ENCODE data around the gene PPP2R5E. TPM values are rescaled to one million over a fixed set of nuclear protein-coding genes. Genes with fewer than 3 reads are reported as not detected.

The PPP2R5E gene
- total and polyA plus RNA-seq, 10 of the 15 experiments (the other 5 are each of a cell fraction or from before 2014, with no cell fraction given), result 11.4 to 56.2 (median 22.7) TPM

GRCh38 chr14:63543000-63543825 lies at the start of gene PPP2R5E (continued):
- TF ChIP-seq SKIL (IDR thresholded peaks at IDR 0.05; ENCODE audit: low read depth, poor library complexity, severe bottlenecking) (no peak), WRNIP1 (IDR thresholded peaks at IDR 0.05; ENCODE audit: borderline replicate concordance, low read depth, low read length) (no peak), ATF3 (IDR thresholded peaks at IDR 0.05; ENCODE audit: borderline replicate concordance, extremely low read depth, low read depth, low read length) (no peak), IRF4 (IDR thresholded peaks at IDR 0.05; ENCODE audit: low read depth, low read length) (no peak), CREB1 (IDR thresholded peaks at IDR 0.05; ENCODE audit: low read depth) (peak; percentile 84), ZNF384 (IDR thresholded peaks at IDR 0.05; ENCODE audit: borderline replicate concordance, low read depth, low read length) (no peak), FOXM1 (IDR thresholded peaks at IDR 0.05; ENCODE audit: low read depth, low read length) (no peak), PAX5 (IDR thresholded peaks at IDR 0.05; ENCODE audit: borderline replicate concordance, low read depth, low read length) (no peak), LARP7 (IDR thresholded peaks at IDR 0.05) (peak; percentile 85), E2F8 (IDR thresholded peaks at IDR 0.05; ENCODE audit: low read depth, partially characterized antibody) (no peak), EZH2 (IDR thresholded peaks at IDR 0.05; ENCODE audit: borderline replicate concordance, control insufficient read depth, low read depth, low read length) (no peak), SMC3 (IDR thresholded peaks at IDR 0.05; ENCODE audit: borderline replicate concordance, low read length) (no peak), NFYA (IDR thresholded peaks at IDR 0.05; ENCODE audit: borderline replicate concordance, low read depth, low read length) (peak; percentile 68), STAT1 (conservative IDR thresholded peaks at IDR 0.05) (no peak), RAD51 (IDR thresholded peaks at IDR 0.05) (no peak), RCOR1 (conservative IDR thresholded peaks at IDR 0.05; ENCODE audit: low read depth, low read length) (no peak), HSF1 (IDR thresholded peaks at IDR 0.05; ENCODE audit: low read depth, low read length) (no peak), PRDM15 (CRISPR knock-in tag; IDR thresholded peaks at IDR 0.05) (no peak)

Data from GM12878 (cell line).